Memory B cell (primary cell): ENCODE data around the gene SLC32A1.

Experiments
- ATAC-seq: fragments of 150-1000 bp; cut with Tn5 transposase; 2 replicates; pipeline ENCODE4 v1.10.0; 2021; ENCODE audit warnings: low read depth, mild to moderate bottlenecking, moderate library complexity
- DNase-seq, 2 donors: peaks; one replicate each; pipeline ENCODE4 v3.0.0; 2022; ENCODE audit warnings: low spot score in 2 of 2
- H3K27ac Mint-ChIP-seq: one replicate; pipeline ENCODE4 v1.8.0; 2022; ENCODE audit warnings: mild to moderate bottlenecking, moderate library complexity, mixed read lengths
- H3K27me3 Mint-ChIP-seq: one replicate; pipeline ENCODE4 v1.8.0; 2022; ENCODE audit warnings: mixed read lengths
- H3K36me3 Mint-ChIP-seq: one replicate; pipeline ENCODE4 v1.8.0; 2022; ENCODE audit warnings: mild to moderate bottlenecking, mixed read lengths
- H3K4me1 Mint-ChIP-seq: one replicate; pipeline ENCODE4 v1.8.0; 2022; ENCODE audit warnings: mixed read lengths
- H3K4me3 Mint-ChIP-seq: one replicate; pipeline ENCODE4 v1.8.0; 2022; ENCODE audit warnings: mild to moderate bottlenecking, moderate library complexity, mixed read lengths
- H3K9me3 Mint-ChIP-seq: one replicate; pipeline ENCODE4 v1.8.0; 2022; ENCODE audit warnings: mixed read lengths

Gene SLC32A1

DNA sequence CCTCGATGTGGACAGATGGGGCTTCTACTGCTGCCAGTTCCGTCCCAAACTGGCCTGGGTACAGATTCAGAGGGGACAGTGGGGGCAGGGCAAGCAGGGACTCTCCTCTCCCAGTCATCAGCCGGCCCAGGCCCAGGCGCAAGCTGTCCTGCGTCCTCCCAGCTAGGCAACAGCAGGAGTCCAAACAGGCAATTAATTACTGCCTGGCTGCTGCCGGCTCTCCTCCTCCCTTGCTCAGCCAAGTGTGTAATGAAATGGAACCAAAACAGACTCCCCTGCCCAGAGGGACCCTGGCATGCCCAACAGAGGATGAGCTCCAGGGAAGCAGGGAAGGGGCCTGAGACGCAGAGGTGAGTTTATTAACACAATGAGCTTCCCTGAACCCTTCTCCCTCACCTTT is 17.8 kb upstream of the SLC32A1 start:
- Mint-ChIP-seq H3K4me3 (no peak overlapping the region), H3K36me3 (no peaks in the 10 kb centered on the region), H3K27ac (no peak overlapping the region), H3K9me3 (no peaks in the 10 kb centered on the region), H3K4me1 (no peaks in the 10 kb centered on the region), H3K27me3 (peaks cover 21% of the 10 kb centered on the region)
- no peak for DNase-seq
- no peak for ATAC-seq

DNA sequence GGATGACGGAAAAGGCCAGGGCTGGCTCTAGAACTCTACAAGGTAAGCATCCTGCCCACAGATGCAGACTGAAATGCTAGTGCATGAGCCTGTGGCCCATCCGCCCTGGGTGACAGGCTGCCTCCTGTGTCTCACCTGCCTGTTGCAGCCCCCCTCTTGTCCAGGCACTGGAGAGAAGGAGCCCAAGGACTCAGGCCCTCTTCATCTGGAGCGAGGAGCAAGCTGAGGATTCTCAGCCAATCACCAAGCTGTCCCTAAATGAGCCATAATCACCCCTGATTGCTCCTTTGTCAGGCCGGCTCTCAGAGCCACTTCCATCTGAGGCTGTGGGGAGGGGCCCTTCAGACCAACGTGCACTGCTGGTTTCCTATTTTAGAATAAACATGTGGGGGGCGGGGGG is 10.0 kb upstream of the SLC32A1 start:
- no peaks in the 10 kb centered on the region for H3K4me1 Mint-ChIP-seq
- no peaks in the 10 kb centered on the region for H3K36me3 Mint-ChIP-seq
- ATAC-seq (no peak), DNase-seq (no peak)
- no peak overlapping the region for H3K27ac Mint-ChIP-seq
- H3K9me3 Mint-ChIP-seq = no peaks in the 10 kb centered on the region
- H3K27me3 Mint-ChIP-seq = peaks cover 18% of the 10 kb centered on the region
- no peak overlapping the region for H3K4me3 Mint-ChIP-seq

DNA sequence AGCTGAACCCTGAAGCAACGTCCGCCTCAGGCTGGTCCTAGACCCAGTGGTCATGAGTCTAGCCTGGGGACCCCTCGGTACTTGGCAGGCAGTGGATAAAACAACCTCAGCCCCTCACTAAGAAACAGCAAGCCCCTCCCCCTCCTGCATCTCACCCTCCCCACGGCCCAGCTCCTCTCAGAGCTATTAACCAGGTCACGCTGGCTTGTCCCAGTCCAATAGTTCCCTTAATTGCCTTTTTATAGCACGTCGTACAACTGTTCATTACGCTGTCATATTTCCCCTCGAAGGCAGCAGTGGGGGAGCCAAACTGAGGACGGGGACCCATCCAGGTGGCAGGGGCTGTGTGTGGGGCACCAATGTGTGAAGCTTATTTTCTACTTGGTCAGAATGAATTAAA is 8.6 kb upstream of the SLC32A1 start:
- no peak overlapping the region for H3K4me3 Mint-ChIP-seq
- DNase-seq = no peak
- no peak for ATAC-seq
- no peak overlapping the region for H3K27ac Mint-ChIP-seq
- peaks cover 4% of the 10 kb centered on the region for H3K4me1 Mint-ChIP-seq
- H3K27me3 Mint-ChIP-seq = peaks cover 22% of the 10 kb centered on the region
- no peaks in the 10 kb centered on the region for H3K36me3 Mint-ChIP-seq
- H3K9me3 Mint-ChIP-seq = no peaks in the 10 kb centered on the region

DNA sequence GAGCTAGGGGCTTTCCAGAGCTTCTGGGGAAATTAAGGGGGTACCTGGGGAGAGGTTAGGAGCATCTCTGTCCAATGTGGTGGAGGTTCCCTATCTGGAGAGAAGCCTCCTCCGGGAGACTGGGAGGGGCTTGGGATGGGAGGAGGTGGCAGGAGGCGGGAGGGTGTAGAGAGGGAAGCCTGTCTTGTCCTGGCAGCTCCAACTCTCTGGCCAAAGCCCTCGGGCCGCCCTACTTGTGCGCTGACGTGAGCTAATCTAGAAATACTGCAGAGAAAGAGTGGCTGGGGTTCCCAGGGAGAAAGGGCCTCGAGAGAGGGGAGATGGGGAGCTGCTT is 1.6 kb upstream of the SLC32A1 start:
- Mint-ChIP-seq H3K27ac (no peak overlapping the region), H3K4me3 (no peak overlapping the region), H3K36me3 (peaks cover 6% of the 10 kb centered on the region), H3K9me3 (no peaks in the 10 kb centered on the region), H3K4me1 (peaks cover 28% of the 10 kb centered on the region), H3K27me3 (peaks cover 53% of the 10 kb centered on the region)
- DNase-seq (no peak), ATAC-seq (no peak)

DNA sequence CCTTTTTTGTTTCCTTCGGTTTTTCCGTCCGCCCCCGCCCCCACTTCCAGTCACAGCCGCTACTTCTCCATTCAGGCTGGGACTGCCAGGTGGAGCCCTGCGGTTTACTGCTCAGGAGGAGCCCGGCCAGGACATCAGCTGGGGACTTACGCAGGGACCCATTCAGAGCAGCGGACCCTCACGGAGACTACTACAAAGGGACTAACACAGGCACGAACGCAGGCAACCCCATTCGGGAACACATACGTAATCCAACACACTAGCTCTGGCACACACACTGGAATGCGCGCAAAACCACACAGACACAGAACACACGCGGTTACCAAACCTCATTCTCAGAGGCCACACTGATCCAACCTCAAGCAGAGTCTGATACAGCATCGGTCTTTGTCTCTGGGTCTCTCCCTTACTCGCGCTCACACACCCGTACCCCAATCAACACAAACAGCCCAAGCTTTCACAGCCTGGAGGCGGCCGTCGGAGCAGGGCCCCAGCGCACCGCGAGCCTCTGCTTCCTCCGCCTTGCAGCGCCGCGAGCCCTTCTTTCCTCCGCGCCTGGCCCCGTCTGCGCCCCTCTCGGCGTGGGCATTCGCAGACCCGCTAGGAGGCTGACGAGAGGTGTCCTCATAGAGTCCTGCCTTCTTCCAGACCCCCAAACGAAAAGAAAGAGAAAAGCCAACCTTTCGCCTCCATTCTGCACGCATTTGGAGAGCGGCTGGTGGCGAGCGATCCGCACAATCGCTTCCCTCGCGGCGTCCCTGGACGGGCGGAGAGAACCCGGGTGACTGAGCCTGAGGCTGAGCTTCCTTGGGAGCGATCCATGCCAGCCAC is 1.1 kb upstream of the SLC32A1 start:
- peaks cover 6% of the 10 kb centered on the region for H3K36me3 Mint-ChIP-seq
- H3K9me3 Mint-ChIP-seq = no peaks in the 10 kb centered on the region
- peaks cover 30% of the 10 kb centered on the region for H3K4me1 Mint-ChIP-seq
- peak; percentile 16 for ATAC-seq
- H3K27me3 Mint-ChIP-seq = peaks cover 57% of the 10 kb centered on the region
- peak in 1 of 2 donors; percentile 15 for DNase-seq
- no peak overlapping the region for H3K27ac Mint-ChIP-seq
- peak overlapping the region; percentile 12 for H3K4me3 Mint-ChIP-seq

DNA sequence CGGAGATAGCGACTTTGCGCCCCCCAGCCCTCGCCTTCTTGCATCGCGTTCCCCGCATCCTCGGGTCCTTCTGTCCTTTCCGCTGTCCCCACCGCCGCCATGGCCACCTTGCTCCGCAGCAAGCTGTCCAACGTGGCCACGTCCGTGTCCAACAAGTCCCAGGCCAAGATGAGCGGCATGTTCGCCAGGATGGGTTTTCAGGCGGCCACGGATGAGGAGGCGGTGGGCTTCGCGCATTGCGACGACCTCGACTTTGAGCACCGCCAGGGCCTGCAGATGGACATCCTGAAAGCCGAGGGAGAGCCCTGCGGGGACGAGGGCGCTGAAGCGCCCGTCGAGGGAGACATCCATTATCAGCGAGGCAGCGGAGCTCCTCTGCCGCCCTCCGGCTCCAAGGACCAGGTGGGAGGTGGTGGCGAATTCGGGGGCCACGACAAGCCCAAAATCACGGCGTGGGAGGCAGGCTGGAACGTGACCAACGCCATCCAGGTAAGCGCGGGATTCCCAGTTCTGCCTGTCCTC is 401 bp downstream of the SLC32A1 start:
- peaks cover 60% of the 10 kb centered on the region for H3K27me3 Mint-ChIP-seq
- H3K9me3 Mint-ChIP-seq = peaks cover 1% of the 10 kb centered on the region
- ATAC-seq = no peak
- H3K4me1 Mint-ChIP-seq = peaks cover 34% of the 10 kb centered on the region
- no peak overlapping the region for H3K4me3 Mint-ChIP-seq
- H3K27ac Mint-ChIP-seq = no peak overlapping the region
- peak; percentile 9 to 24 for DNase-seq
- peaks cover 9% of the 10 kb centered on the region for H3K36me3 Mint-ChIP-seq

DNA sequence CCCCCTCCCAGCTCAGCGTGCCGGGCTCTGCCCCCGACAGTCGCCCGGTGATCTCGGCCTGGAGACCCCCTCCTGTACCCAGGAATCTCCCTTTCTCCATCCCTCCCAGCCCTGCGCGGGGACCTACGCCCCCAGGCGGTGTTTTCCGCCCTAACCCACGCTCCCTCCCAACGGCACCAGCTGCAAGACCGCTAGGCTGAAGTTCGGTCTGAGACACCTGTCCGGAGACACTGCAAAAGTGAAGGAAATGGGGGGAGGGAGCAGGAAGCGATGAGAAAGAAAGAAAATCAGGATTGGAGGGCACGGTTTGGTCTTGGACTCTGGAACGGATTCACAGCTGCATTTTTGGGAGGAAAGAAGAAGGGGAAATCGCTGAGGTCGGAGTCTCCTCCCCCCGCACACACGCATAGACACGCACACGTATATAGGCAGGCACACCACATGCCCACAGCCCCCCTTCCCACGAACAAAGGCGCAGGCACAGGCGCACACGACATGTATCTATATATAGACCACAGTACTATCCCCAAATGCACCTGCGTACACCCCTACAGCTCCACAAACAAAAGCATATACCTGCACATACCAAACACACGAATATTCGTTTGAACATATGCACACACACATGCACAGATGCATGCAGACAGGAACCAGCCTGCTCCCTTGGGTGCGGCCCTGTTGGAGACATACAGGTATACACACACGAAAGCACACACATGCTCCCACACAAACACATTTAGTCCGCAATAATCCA is 1.0 kb downstream of the SLC32A1 start:
- Mint-ChIP-seq H3K27me3 (peaks cover 65% of the 10 kb centered on the region), H3K36me3 (peaks cover 11% of the 10 kb centered on the region), H3K4me3 (peak overlapping the region; percentile 52), H3K27ac (peak overlapping the region; percentile 18), H3K4me1 (peaks cover 38% of the 10 kb centered on the region), H3K9me3 (peaks cover 1% of the 10 kb centered on the region)
- ATAC-seq (peak; percentile 27), DNase-seq (peak; percentile 31 to 37)

DNA sequence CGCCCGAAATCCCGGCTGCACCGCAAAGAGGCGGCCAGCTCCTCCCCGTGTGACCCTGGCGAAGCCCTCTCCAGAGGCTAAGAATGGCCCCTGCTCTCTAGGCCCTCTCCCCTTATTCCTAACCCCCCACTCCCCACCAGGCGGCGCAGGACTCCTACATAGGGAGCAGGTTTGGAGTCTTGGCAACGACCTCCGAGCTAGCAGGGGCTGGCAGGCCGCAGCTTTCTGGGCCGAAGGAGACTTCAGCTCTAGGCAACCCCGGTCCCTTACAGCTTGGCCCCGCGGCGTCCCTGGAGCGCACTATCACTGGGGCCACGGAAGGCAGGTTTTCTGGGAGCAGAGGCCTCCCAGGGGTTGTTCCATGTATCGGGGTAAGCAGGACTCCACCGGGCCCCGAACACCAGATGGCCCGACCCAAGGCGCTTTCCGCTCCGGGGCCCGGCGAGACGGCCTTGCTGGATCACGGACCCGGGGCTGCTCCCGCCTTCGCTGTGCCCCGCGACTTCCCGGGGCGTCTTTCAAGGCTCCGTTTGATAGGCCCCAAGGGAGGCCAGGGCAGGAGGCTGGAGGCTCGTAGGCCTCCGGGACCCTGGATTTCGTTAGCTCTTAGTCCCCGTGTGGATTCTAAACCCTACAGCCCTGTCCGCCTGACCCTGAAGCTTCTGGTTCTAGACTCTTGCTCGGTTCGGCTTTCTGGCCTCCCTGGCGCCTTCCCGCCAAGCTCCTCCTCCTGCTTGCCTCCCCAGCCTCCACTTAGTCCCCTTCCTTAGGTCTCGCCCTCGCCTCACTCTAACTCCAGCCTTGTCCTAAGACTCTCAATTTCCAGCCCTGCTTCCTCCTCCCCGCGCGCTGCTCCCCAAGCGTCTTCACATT is 1.9 kb downstream of the SLC32A1 start:
- peaks cover 62% of the 10 kb centered on the region for H3K27me3 Mint-ChIP-seq
- peaks cover 39% of the 10 kb centered on the region for H3K4me1 Mint-ChIP-seq
- H3K36me3 Mint-ChIP-seq = peaks cover 11% of the 10 kb centered on the region
- DNase-seq = peak; percentile 30 to 39
- peak overlapping the region; percentile 52 for H3K4me3 Mint-ChIP-seq
- ATAC-seq = peak; percentile 35
- peak overlapping the region; percentile 86 for H3K27ac Mint-ChIP-seq
- peaks cover 1% of the 10 kb centered on the region for H3K9me3 Mint-ChIP-seq

DNA sequence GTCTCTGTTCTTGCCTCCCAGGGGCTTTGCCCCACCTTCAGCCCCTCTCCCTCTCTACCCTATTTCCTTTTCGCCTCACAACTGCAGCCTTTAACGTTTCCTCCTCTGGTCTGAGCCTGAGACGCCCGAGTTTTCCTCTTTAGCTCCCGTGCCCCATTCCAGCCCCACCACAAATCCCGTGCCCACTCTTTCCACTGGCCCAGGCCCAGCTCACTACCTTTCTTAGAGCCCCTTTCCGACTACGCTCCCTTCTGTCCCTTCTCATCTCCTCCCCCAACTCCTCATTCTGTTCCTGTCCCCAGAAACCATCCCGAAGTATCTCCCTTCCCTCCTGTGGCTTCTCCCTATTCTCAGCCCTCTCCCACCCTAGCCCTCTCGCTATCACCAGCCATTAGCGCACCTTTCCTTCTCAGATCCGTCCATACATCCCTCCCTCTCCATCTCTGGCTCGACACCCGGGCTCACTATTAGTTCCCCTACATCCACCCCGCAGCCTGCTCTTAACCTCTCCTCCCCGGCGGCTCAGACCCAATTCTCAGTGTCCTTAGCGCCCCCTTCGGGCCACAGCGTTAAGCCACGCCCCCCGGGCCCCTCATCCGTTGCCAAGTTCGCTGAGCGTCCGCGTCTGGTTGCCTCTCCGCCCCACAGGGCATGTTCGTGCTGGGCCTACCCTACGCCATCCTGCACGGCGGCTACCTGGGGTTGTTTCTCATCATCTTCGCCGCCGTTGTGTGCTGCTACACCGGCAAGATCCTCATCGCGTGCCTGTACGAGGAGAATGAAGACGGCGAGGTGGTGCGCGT is 2.7 kb downstream of the SLC32A1 start:
- ATAC-seq = no peak
- peak; percentile 36 to 57 for DNase-seq
- peaks cover 60% of the 10 kb centered on the region for H3K27me3 Mint-ChIP-seq
- H3K4me1 Mint-ChIP-seq = peaks cover 46% of the 10 kb centered on the region
- peaks cover 1% of the 10 kb centered on the region for H3K9me3 Mint-ChIP-seq
- H3K4me3 Mint-ChIP-seq = peak overlapping the region; percentile 53
- H3K27ac Mint-ChIP-seq = peak overlapping the region; percentile 86
- H3K36me3 Mint-ChIP-seq = peaks cover 11% of the 10 kb centered on the region

DNA sequence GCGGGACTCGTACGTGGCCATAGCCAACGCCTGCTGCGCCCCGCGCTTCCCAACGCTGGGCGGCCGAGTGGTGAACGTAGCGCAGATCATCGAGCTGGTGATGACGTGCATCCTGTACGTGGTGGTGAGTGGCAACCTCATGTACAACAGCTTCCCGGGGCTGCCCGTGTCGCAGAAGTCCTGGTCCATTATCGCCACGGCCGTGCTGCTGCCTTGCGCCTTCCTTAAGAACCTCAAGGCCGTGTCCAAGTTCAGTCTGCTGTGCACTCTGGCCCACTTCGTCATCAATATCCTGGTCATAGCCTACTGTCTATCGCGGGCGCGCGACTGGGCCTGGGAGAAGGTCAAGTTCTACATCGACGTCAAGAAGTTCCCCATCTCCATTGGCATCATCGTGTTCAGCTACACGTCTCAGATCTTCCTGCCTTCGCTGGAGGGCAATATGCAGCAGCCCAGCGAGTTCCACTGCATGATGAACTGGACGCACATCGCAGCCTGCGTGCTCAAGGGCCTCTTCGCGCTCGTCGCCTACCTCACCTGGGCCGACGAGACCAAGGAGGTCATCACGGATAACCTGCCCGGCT is 3.4 kb downstream of the SLC32A1 start:
- Mint-ChIP-seq H3K4me3 (no peak overlapping the region), H3K9me3 (peaks cover 1% of the 10 kb centered on the region), H3K27ac (peak overlapping the region; percentile 86), H3K27me3 (peaks cover 56% of the 10 kb centered on the region), H3K36me3 (peaks cover 11% of the 10 kb centered on the region), H3K4me1 (peaks cover 48% of the 10 kb centered on the region)
- DNase-seq (peak; percentile 11 to 22), ATAC-seq (no peak)

DNA sequence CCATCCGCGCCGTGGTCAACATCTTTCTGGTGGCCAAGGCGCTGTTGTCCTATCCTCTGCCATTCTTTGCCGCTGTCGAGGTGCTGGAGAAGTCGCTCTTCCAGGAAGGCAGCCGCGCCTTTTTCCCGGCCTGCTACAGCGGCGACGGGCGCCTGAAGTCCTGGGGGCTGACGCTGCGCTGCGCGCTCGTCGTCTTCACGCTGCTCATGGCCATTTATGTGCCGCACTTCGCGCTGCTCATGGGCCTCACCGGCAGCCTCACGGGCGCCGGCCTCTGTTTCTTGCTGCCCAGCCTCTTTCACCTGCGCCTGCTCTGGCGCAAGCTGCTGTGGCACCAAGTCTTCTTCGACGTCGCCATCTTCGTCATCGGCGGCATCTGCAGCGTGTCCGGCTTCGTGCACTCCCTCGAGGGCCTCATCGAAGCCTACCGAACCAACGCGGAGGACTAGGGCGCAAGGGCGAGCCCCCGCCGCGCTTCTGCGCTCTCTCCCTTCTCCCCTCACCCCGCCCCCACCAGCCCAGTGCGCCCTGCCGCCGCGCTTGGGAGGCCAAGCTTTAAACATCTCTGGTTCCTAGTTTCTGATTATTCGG is 4.0 kb downstream of the SLC32A1 start:
- ATAC-seq = no peak
- H3K4me1 Mint-ChIP-seq = peaks cover 43% of the 10 kb centered on the region
- peaks cover 58% of the 10 kb centered on the region for H3K27me3 Mint-ChIP-seq

DNA sequence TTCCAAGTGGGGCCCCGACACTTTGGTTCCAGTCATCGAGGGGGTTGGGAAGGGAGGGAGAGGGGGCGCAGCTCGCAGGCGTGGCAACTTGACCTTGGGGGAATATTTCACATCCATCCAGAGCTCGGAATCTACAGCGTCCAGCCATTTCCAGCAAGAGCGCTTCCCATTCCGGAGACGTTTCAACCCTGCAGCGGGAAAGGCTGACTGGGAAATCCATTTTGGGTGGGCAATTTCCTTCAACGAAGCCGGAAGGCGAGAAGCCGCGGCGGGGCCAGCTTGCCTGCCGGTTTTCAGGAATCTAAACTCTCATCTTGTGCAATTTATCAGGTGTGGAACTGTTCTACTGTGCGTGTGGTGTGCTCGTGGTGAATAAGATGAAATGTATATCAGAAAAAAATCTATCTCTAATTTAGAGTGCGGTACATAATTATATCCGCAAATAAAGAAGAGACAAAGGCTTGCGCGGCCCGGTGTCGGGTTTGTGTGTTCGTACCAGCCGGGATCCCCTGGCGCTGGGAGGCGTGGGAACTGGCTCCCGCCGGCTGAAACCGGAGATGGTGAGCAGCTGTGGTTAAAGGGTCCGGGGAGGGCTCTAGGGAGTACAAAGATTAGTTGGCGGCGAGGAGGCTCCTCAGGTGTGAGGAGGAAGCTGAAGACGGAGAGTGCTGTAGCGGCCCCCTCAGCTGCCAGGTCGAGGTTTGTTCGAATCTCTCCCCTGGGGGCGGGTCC is 4.8 kb downstream of the SLC32A1 start:
- peak; percentile 25 to 35 for DNase-seq
- peak overlapping the region; percentile 91 for H3K27ac Mint-ChIP-seq
- peaks cover 1% of the 10 kb centered on the region for H3K9me3 Mint-ChIP-seq
- H3K4me3 Mint-ChIP-seq = peak overlapping the region; percentile 35
- peaks cover 42% of the 10 kb centered on the region for H3K4me1 Mint-ChIP-seq
- peaks cover 11% of the 10 kb centered on the region for H3K36me3 Mint-ChIP-seq
- H3K27me3 Mint-ChIP-seq = peaks cover 61% of the 10 kb centered on the region
- no peak for ATAC-seq

More for the DNA sequence above, 4.0 kb downstream of the SLC32A1 start:
- Mint-ChIP-seq H3K27ac (peak overlapping the region; percentile 86), H3K36me3 (peaks cover 11% of the 10 kb centered on the region), H3K9me3 (peaks cover 1% of the 10 kb centered on the region), H3K4me3 (no peak overlapping the region)
- no peak for DNase-seq
